Upper lobe of left lung (tissue), 6 donors: ENCODE data around the gene PLXNB1. TPM values are rescaled to one million over a fixed set of nuclear protein-coding genes. Genes with fewer than 3 reads are reported as not detected.

Experiments
- ATAC-seq, 2 donors: fragments of 200-7000 bp; cut with Tn5 transposase; one replicate each; pipeline ENCODE4 v1.9.1; 2022; ENCODE audit warnings: mild to moderate bottlenecking in 2 of 2, moderate library complexity in 2 of 2; ENCODE audit not compliant: low FRiP score in 2 of 2
- DNase-seq, 2 donors: peaks; one replicate each; pipeline ENCODE4 v3.0.0-alpha.2; 2019 to 2020
- H3K27ac ChIP-seq, 4 donors: fragments of 200-600 bp; sonication (generic); one replicate each; pipeline ENCODE4 v1.5.1; 2016 to 2019
- H3K27me3 ChIP-seq, 4 donors: fragments of 200-600 bp; sonication (generic); one replicate each; pipeline ENCODE4 v1.5.1; 2017 to 2019
- H3K36me3 ChIP-seq, 4 donors: fragments of 200-600 bp; sonication (generic); one replicate each; pipeline ENCODE4 v1.5.1; 2016 to 2019
- H3K4me1 ChIP-seq, 4 donors: fragments of 200-600 bp; sonication (generic); one replicate each; pipeline ENCODE4 v1.5.1; 2018 to 2019
- H3K4me3 ChIP-seq, 4 donors: fragments of 200-600 bp; sonication (generic); one replicate each; pipeline ENCODE4 v1.5.1; 2017 to 2019; ENCODE audit warnings: mild to moderate bottlenecking in 2 of 4, moderate library complexity in 1 of 4
- H3K9me3 ChIP-seq, 4 donors: fragments of 200-600 bp; sonication (generic); one replicate each; pipeline ENCODE4 v1.5.1; 2018 to 2019
- CTCF ChIP-seq, 6 experiments: fragments of 450-650 bp in 4 of 6; fragments of 200-600 bp in 2 of 6; sonication (generic) in 2 of 6; IDR thresholded peaks; one replicate each; pipeline ENCODE4 v1.5.1; 2016 to 2019; ENCODE audit warnings: antibody characterized with exemption in 6 of 6
- EP300 ChIP-seq, 4 donors: sonication (generic); formaldehyde crosslinking; IDR thresholded peaks; one replicate each; pipeline ENCODE4 v1.5.1; 2017; ENCODE audit warnings: antibody characterized with exemption in 4 of 4, control low read depth in 2 of 4
- POLR2A ChIP-seq, 4 donors: fragments of 450-650 bp; IDR thresholded peaks; one replicate each; pipeline ENCODE4 v1.5.1; 2016 to 2017; ENCODE audit warnings: antibody characterized with exemption in 4 of 4, mild to moderate bottlenecking in 2 of 4
- POLR2AphosphoS5 ChIP-seq, 2 donors: sonication (generic); formaldehyde crosslinking; IDR thresholded peaks; one replicate each; pipeline ENCODE4 v1.5.1; 2017; ENCODE audit warnings: antibody characterized with exemption in 2 of 2
- WGBS, 2 donors: methylation state at CpG; one replicate each; pipeline ENCODE4 v1.1.5; 2017 to 2018; 5-methylcytosine and 5-hydroxymethylcytosine counted together
- total RNA-seq, 6 donors: library from RNA; depleted of rRNA in 4 of 6; stranded (reverse); fragments of >200 nt in 4 of 6; gene quantifications; one replicate each; pipeline versions ENCODE4 v1.1.0 to v1.2.1, GENCODE V29; 2016 to 2021
- donor health status: DM: no; HTN: no; CAD: no; lungs with moderate emphysema.
- donor health status: DM: no; HTN: yes; CAD: no; lungs with severe emphysema.

The PLXNB1 gene
- total RNA-seq, 6 donors from 2014 or later: 91.2 to 588 (median 123) TPM

- Histone ChIP-seq H3K27me3 (no peaks in the 10 kb centered on the region), H3K4me1 (no peaks in the 10 kb centered on the region), H3K27ac (no peak overlapping the region), H3K36me3 (peaks cover 4 to 97% (median 70%) of the 10 kb centered on the region in 4 donors), H3K9me3 (no peaks in the 10 kb centered on the region), H3K4me3 (no peak overlapping the region)
- ATAC-seq (no peak), DNase-seq (no peak)
- WGBS, 2 donors: 90 to 99% methylated on average over 7 to 11 of the region's 11 CpGs
- TF ChIP-seq CTCF (IDR thresholded peaks at IDR 0.05): no peak
- TF ChIP-seq EP300 (IDR thresholded peaks at IDR 0.05): no peak
- TF ChIP-seq POLR2A (IDR thresholded peaks at IDR 0.05): no peak
Measured at GRCh38 chr3:48411606-48412374, 18.1 kb downstream of the PLXNB1 start.

GRCh38 chr3:48411041-48411588 lies 18.8 kb downstream of the PLXNB1 start:
- DNase-seq (no peak), ATAC-seq (no peak)
- H3K27ac ChIP-seq: no peak overlapping the region
- no peak overlapping the region for H3K4me3 ChIP-seq
- 91 to 98% methylated on average over 8 to 9 of the region's 9 CpGs for WGBS, 2 donors
- no peaks in the 10 kb centered on the region for H3K27me3 ChIP-seq
- H3K9me3 ChIP-seq: no peaks in the 10 kb centered on the region
- no peaks in the 10 kb centered on the region for H3K4me1 ChIP-seq
- TF ChIP-seq POLR2A (IDR thresholded peaks at IDR 0.05) (no peak), CTCF (IDR thresholded peaks at IDR 0.05) (no peak), POLR2AphosphoS5 (IDR thresholded peaks at IDR 0.05) (no peak), EP300 (IDR thresholded peaks at IDR 0.05) (no peak)
- H3K36me3 ChIP-seq: peaks cover 5 to 97% (median 74%) of the 10 kb centered on the region in 4 donors

GRCh38 chr3:48410205-48411040 lies 19.5 kb downstream of the PLXNB1 start:
- no peak for TF ChIP-seq POLR2AphosphoS5 (IDR thresholded peaks at IDR 0.05)
- no peak for TF ChIP-seq CTCF (IDR thresholded peaks at IDR 0.05)
- TF ChIP-seq POLR2A (IDR thresholded peaks at IDR 0.05): no peak
- no peak for TF ChIP-seq EP300 (IDR thresholded peaks at IDR 0.05)
- Histone ChIP-seq H3K4me3 (no peak overlapping the region), H3K27ac (no peak overlapping the region), H3K4me1 (no peaks in the 10 kb centered on the region), H3K36me3 (peaks cover 8 to 95% (median 76%) of the 10 kb centered on the region in 4 donors), H3K27me3 (no peaks in the 10 kb centered on the region), H3K9me3 (no peaks in the 10 kb centered on the region)
- peak; percentile 10 to 51 for DNase-seq
- no peak for ATAC-seq
- 81 to 92% methylated on average over 3 to 16 of the region's 16 CpGs for WGBS, 2 donors

DNA sequence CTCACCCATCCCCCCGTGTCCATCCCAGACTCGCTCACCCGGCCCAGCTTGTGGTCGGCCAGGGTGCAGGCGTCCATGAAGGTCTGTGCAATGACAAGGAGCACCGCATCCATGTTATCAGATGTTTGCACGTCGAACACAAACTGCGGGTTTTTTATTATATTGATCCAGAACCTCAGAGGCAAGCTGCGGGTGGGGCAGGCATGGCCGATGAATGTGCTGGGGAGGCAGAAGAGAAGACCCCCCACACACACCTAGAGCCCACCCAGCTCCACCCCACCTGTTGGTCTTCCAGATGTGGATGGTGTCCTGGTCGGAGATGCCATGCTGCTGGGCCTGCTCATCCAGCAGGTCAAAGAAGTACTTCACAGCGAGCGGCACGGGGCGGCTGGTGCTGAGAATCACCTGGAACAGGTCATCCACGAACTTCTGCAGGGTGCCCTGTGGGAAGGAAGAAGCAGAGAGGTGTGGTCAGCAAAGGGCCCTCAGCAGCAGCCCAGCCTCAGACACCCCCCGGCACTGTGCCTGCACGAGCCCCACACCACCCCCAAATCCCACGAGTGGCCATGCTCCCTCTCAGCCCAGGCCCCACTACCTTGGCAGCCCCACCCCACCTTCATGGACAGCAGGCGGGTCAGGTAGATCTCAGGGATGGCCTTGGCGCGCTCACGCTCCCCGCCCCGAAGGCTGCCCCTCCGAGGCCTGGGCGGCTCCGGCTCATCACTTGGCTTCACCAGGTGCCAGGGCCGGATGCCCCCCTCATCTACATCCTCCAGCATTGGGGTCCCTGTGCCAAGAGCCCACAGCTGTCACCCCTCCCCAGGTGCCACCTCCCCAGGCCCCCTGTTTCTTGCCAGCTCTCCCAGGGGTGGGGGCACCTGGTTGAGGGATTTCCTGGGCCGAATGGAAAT lies 20.3 kb downstream of the PLXNB1 start:
- Histone ChIP-seq H3K9me3 (no peaks in the 10 kb centered on the region), H3K36me3 (peaks cover 8 to 95% (median 74%) of the 10 kb centered on the region in 4 donors), H3K27me3 (no peaks in the 10 kb centered on the region), H3K27ac (no peak overlapping the region), H3K4me3 (no peak overlapping the region), H3K4me1 (no peaks in the 10 kb centered on the region)
- ATAC-seq (no peak), DNase-seq (peak; percentile 17 to 70)
- TF ChIP-seq POLR2AphosphoS5 (IDR thresholded peaks at IDR 0.05) (no peak), EP300 (IDR thresholded peaks at IDR 0.05) (no peak), POLR2A (IDR thresholded peaks at IDR 0.05) (no peak), CTCF (IDR thresholded peaks at IDR 0.05) (no peak)
- WGBS, 2 donors: 94 to 96% methylated on average over 28 to 31 of the region's 31 CpGs
